Sigmoid colon (tissue), 4 donors: ENCODE data around the gene RUNX1.

Source experiments
- CTCF ChIP-seq, 4 experiments: fragments of 450-650 bp in 3 of 4; fragments of 200-600 bp in 1 of 4; IDR thresholded peaks; one replicate each; pipeline ENCODE4 v1.5.1; 2016 to 2019; ENCODE audit warnings: antibody characterized with exemption in 4 of 4, mild to moderate bottlenecking in 3 of 4, moderate library complexity in 2 of 4
- EP300 ChIP-seq, 4 donors: sonication (generic); formaldehyde crosslinking; IDR thresholded peaks; one replicate each; pipeline ENCODE4 v1.6.1; 2017; ENCODE audit warnings: antibody characterized with exemption in 4 of 4
- POLR2A ChIP-seq, 2 donors: fragments of 450-650 bp; IDR thresholded peaks; one replicate each; pipeline ENCODE4 v1.6.1; 2016; ENCODE audit warnings: antibody characterized with exemption in 2 of 2, mild to moderate bottlenecking in 2 of 2, moderate library complexity in 2 of 2
- POLR2AphosphoS5 ChIP-seq, 4 donors: sonication (generic); formaldehyde crosslinking; IDR thresholded peaks; one replicate each; pipeline ENCODE4 v1.6.1; 2017; ENCODE audit warnings: antibody characterized with exemption in 4 of 4

- TF ChIP-seq CTCF (IDR thresholded peaks at IDR 0.05), result no peak
- TF ChIP-seq POLR2AphosphoS5 (IDR thresholded peaks at IDR 0.05), result no peak
- TF ChIP-seq POLR2A (IDR thresholded peaks at IDR 0.05), result no peak
- TF ChIP-seq EP300 (IDR thresholded peaks at IDR 0.05), result no peak
These were observed 10.3 kb downstream of the RUNX1 start for GRCh38 chr21:35038772-35039319.
